ENCODE measurements around the gene RAB31.

DNA sequence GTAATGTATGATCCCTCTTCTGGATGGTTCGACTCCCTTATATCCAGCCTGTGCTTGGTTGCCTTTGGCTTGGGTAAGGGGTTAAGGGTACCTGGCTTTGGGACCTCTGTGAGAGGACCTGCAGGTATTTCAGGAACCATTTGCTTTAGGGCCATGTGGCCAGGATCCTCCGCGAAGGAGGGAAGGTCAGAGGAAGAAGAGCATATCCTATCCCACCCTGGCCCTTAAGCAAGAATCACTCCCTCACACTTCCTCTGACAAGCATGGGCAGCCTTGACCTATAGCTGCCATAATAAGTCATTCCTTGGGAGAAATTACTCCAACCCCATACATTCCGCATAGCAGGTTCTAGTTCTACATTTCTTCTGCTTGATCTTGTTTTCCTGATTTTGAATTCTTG, 118.6 kb downstream of the RAB31 start:
- TF ChIP-seq, protein P1, sequence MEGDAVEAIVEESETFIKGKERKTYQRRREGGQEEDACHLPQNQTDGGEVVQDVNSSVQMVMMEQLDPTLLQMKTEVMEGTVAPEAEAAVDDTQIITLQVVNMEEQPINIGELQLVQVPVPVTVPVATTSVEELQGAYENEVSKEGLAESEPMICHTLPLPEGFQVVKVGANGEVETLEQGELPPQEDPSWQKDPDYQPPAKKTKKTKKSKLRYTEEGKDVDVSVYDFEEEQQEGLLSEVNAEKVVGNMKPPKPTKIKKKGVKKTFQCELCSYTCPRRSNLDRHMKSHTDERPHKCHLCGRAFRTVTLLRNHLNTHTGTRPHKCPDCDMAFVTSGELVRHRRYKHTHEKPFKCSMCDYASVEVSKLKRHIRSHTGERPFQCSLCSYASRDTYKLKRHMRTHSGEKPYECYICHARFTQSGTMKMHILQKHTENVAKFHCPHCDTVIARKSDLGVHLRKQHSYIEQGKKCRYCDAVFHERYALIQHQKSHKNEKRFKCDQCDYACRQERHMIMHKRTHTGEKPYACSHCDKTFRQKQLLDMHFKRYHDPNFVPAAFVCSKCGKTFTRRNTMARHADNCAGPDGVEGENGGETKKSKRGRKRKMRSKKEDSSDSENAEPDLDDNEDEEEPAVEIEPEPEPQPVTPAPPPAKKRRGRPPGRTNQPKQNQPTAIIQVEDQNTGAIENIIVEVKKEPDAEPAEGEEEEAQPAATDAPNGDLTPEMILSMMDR (conservative IDR thresholded peaks at IDR 0.05 in 1 of 2, IDR thresholded peaks at IDR 0.05 in 1 of 2; ENCODE audit: extremely low read depth in 1 of 2, insufficient read depth in 1 of 2, low read depth in 1 of 2, low read length in 2 of 2), result no peak
- TF ChIP-seq EZH2 (IDR thresholded peaks at IDR 0.05; ENCODE audit: borderline replicate concordance, low read length), result no peak
